Iris pigment epithelial cell (primary cell): Measurements from ENCODE around the gene PCCA.
"Not testable (repeated sequence)": the region's sequence is repeated elsewhere in the genome, so short reads cannot be mapped to it uniquely, and the experiment has no call there.

ENCODE experiments used
- DNase-seq: peaks from one replicate; pipeline ENCODE4 v3.0.0-alpha.2; 2011; ENCODE audit warnings: low read depth

PCCA gene

GRCh38 chr13:100196375-100196774 is 107.5 kb downstream of the PCCA start:
- no peak for DNase-seq

GRCh38 chr13:100197116-100197515 is 108.2 kb downstream of the PCCA start:
- no peak for DNase-seq

GRCh38 chr13:100197591-100198365 is 108.9 kb downstream of the PCCA start:
- DNase-seq, result no peak

GRCh38 chr13:100203696-100204367 is 114.9 kb downstream of the PCCA start:
- DNase-seq, result peak; percentile 87

GRCh38 chr13:100208002-100208401 is 119.1 kb downstream of the PCCA start:
- DNase-seq, result peak; percentile 52

- DNase-seq, result no peak
Measured at GRCh38 chr13:100208626-100209025, 119.7 kb downstream of the PCCA start.

- peak; percentile 73 for DNase-seq
Measured at GRCh38 chr13:100209857-100210825, 121.2 kb downstream of the PCCA start.

GRCh38 chr13:100211016-100211710 is 122.3 kb downstream of the PCCA start:
- peak; percentile 73 for DNase-seq

GRCh38 chr13:100212904-100213553 is 124.1 kb downstream of the PCCA start:
- no peak for DNase-seq

GRCh38 chr13:100213576-100213975 is 124.7 kb downstream of the PCCA start:
- DNase-seq, result peak; percentile 74

GRCh38 chr13:100214886-100215285 is 126.0 kb downstream of the PCCA start:
- peak; percentile 92 for DNase-seq

GRCh38 chr13:100221166-100221565 is 132.3 kb downstream of the PCCA start:
- DNase-seq, result no peak

- DNase-seq, result not testable (repeated sequence)
Measured at GRCh38 chr13:100223966-100224530, 135.2 kb downstream of the PCCA start.

- no peak for DNase-seq
Measured at GRCh38 chr13:100229603-100230002, 140.7 kb downstream of the PCCA start.

- DNase-seq, result no peak
Measured at GRCh38 chr13:100230769-100231149, 141.9 kb downstream of the PCCA start.

GRCh38 chr13:100231176-100231575 is 142.3 kb downstream of the PCCA start:
- DNase-seq, result no peak

- no peak for DNase-seq
Measured at GRCh38 chr13:100234006-100234405, 145.1 kb downstream of the PCCA start.

GRCh38 chr13:100234524-100235136 is 145.7 kb downstream of the PCCA start:
- DNase-seq, result peak; percentile 45

- peak; percentile 76 for DNase-seq
Measured at GRCh38 chr13:100235311-100235901, 146.5 kb downstream of the PCCA start.
